H1 (cell line): ENCODE results near the gene DEFB114. TPM values are rescaled to one million over a fixed set of nuclear protein-coding genes. Genes with fewer than 3 reads are reported as not detected.

Source experiments
- GTF2F1 ChIP-seq: IDR thresholded peaks from 2 replicates; pipeline ENCODE4 v1.6.1; 2012; ENCODE audit warnings: low read depth, low read length, improper control_type of control experiment, borderline replicate concordance
- HDAC2 ChIP-seq, 2 experiments: fragments of 300-600 bp in 1 of 2; sonication (generic) in 1 of 2; IDR thresholded peaks; 2 replicates each; pipeline ENCODE4 v1.6.1; 2011 to 2012; ENCODE audit warnings: low read depth in 2 of 2, low read length in 2 of 2, mild to moderate bottlenecking in 2 of 2, moderate library complexity in 2 of 2, borderline replicate concordance in 1 of 2, inconsistent platforms in 1 of 2
- KDM4A ChIP-seq: IDR thresholded peaks from one replicate; pipeline ENCODE4 v1.7.1; 2012; ENCODE audit warnings: low read depth, mild to moderate bottlenecking, moderate library complexity, low read length, inconsistent platforms; ENCODE audit not compliant: severe bottlenecking
- POU5F1 ChIP-seq: IDR thresholded peaks from 2 replicates; pipeline ENCODE4 v1.6.1; 2011; ENCODE audit warnings: low read depth, mild to moderate bottlenecking, low read length, moderate library complexity
- RNF2 ChIP-seq: fragments of 200-900, 300-1000 bp; sonication (generic); IDR thresholded peaks from 2 replicates; pipeline ENCODE4 v1.7.1; 2016; ENCODE audit warnings: borderline replicate concordance, low read depth, mild to moderate bottlenecking, antibody characterized with exemption, low read length; ENCODE audit not compliant: poor library complexity, severe bottlenecking; ENCODE audit errors: missing control alignments
- TEAD4 ChIP-seq: IDR thresholded peaks from 2 replicates; pipeline ENCODE4 v1.6.1; 2012; ENCODE audit warnings: low read depth, low read length, inconsistent platforms, mixed read lengths
- polyA plus RNA-seq, 7 experiments: library from polyadenylated mRNA; depleted of rRNA in 3 of 7; stranded (reverse) in 5 of 7; unstranded in 2 of 7; fragments of >200 nt in 5 of 7; fragments of 200-250 nt in 2 of 7; gene quantifications; 1 replicate in 5 of 7; 2 replicates in 1 of 7; 4 replicates in 1 of 7; pipeline versions ENCODE4 v1.2.1 to v1.2.3, GENCODE V29; 2011 to 2013; ENCODE audit warnings: missing spikeins in 2 of 7, mixed read lengths in 2 of 7
- total RNA-seq: library from RNA; stranded (reverse); fragmentation: NEBNext Ultra II Directional; extraction: Animal tissue kit (Norgen Biotek cat#: 25700); gene quantifications from 2 replicates; pipeline ENCODE4 v1.2.1, GENCODE V29; 2021

The DEFB114 gene
- total and polyA plus RNA-seq, 2 of the 8 experiments (the other 6 are each of a cell fraction or from before 2014, with no cell fraction given): not detected

DNA sequence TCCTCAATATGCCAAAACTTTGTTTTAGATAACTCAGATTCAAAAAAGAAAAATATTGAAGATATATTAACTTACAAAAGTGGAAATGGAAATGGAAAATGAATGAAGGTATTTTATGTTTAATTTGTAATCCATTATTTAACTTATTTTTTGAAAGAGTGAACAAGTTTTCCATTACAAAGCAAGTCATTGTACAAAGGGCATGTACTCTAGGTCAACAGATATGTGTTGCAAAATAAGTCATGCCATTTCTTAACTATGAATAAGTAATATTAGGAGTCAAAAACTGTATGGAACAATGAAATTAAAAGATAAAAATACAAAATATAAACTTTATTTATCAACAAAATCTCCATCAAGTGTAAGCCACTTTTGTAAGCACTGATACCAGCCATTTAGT is 31.3 kb upstream of the DEFB114 start (continued):
- TF ChIP-seq GTF2F1 (no peak), KDM4A (no peak), HDAC2 (IDR thresholded peaks at IDR 0.05; ENCODE audit: borderline replicate concordance in 1 of 2, low read depth in 2 of 2, low read length in 2 of 2) (no peak), TEAD4 (no peak), POU5F1 (no peak), RNF2 (no peak)
